ENCODE measurements around the gene ST3GAL3. TPM values are rescaled to one million over a fixed set of nuclear protein-coding genes. Genes with fewer than 3 reads are reported as not detected.

Gene ST3GAL3
- total RNA-seq, 1 experiment from 2014 or later = 19.3 TPM

DNA sequence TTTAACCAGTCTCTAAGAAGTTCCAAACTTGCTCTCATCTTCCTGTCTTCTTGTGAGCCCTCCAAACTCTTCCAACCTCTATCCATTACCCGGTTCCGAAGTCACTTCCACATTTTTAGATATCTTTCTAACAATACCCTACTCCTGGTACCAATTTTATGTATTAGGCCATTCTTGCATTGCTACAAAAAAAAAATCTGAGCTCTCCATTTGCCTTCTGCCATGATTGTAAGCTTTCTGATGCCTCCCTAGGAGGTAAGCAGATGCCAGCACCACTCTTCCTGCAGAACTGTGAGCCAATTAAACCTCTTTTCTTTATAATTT lies 134.8 kb downstream of the ST3GAL3 start:
- Histone ChIP-seq H2AFZ (no peak overlapping the region), H3K79me2 (ENCODE audit: low read depth) (no peaks in the 10 kb centered on the region), H3K9me2 (ENCODE audit: insufficient read depth) (no peaks in the 10 kb centered on the region), H4K20me1 (ENCODE audit: insufficient read depth) (no peaks in the 10 kb centered on the region), H3K4me3 (no peak overlapping the region), H3K36me3 (ENCODE audit: low read depth) (0 out of 2 replicates have a peak, but pooled peaks cover 7% of the 10 kb centered on the region), H3F3A (ENCODE audit: insufficient read depth, low read depth) (peaks cover 4% of the 10 kb centered on the region; the same call in 1 of the 2 replicates), H3K27ac (no peak overlapping the region), H3K9me3 (ENCODE audit: insufficient read depth, low read depth) (peaks cover 7% of the 10 kb centered on the region), H3K4me1 (replicated peaks; ENCODE audit: insufficient read depth) (peaks cover 8% of the 10 kb centered on the region), H3K27me3 (ENCODE audit: insufficient read depth, low read depth) (no peaks in the 10 kb centered on the region), H3K4me2 (no peak overlapping the region)
- POLR2A ChIA-PET (ENCODE audit: unreplicated experiment) = no interaction called here
- TF ChIP-seq EZH2 (IDR thresholded peaks at IDR 0.05; ENCODE audit: low read depth) = no peak
- TF ChIP-seq, protein P1, sequence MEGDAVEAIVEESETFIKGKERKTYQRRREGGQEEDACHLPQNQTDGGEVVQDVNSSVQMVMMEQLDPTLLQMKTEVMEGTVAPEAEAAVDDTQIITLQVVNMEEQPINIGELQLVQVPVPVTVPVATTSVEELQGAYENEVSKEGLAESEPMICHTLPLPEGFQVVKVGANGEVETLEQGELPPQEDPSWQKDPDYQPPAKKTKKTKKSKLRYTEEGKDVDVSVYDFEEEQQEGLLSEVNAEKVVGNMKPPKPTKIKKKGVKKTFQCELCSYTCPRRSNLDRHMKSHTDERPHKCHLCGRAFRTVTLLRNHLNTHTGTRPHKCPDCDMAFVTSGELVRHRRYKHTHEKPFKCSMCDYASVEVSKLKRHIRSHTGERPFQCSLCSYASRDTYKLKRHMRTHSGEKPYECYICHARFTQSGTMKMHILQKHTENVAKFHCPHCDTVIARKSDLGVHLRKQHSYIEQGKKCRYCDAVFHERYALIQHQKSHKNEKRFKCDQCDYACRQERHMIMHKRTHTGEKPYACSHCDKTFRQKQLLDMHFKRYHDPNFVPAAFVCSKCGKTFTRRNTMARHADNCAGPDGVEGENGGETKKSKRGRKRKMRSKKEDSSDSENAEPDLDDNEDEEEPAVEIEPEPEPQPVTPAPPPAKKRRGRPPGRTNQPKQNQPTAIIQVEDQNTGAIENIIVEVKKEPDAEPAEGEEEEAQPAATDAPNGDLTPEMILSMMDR (conservative IDR thresholded peaks at IDR 0.05) = no peak
- DNase-seq = no peak
- CTCF ChIA-PET = no interaction called here
- intact Hi-C loops (cut with micrococcal nuclease; ENCODE audit: unreplicated experiment) = no loop called here
- BruUV-seq (replicated peaks) = no TSS peak

DNA sequence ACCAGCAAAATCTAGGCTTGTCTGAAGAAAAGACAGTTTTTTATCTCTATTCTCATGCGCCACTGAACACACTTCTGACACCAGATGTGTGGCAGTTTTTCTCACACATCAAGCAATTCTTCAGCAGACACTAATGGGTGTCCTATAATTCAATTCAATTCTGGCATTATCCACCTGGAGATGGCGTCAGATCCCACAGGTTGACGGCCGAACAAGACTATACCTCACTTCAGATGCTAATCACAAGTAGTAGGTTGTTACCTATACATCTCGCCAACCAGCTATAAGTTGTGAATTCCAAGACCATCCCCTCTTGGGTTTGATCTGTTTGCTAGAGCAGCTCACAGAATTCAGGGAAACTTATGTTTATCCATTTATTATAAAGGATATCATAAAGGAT lies 136.3 kb downstream of the ST3GAL3 start:
- POLR2A ChIA-PET (ENCODE audit: unreplicated experiment) = no interaction called here
- CTCF ChIA-PET = no interaction called here
- intact Hi-C loops (cut with micrococcal nuclease; ENCODE audit: unreplicated experiment) = no loop called here
- H3K4me1 ChIP-seq (replicated peaks; ENCODE audit: insufficient read depth) = peaks cover 12% of the 10 kb centered on the region
- H3K27ac ChIP-seq = no peak overlapping the region
- H4K20me1 ChIP-seq (ENCODE audit: insufficient read depth) = no peaks in the 10 kb centered on the region
- H2AFZ ChIP-seq = no peak overlapping the region
- no peaks in the 10 kb centered on the region for H3K27me3 ChIP-seq (ENCODE audit: insufficient read depth, low read depth)
- BruUV-seq (replicated peaks) = no TSS peak
- no peak overlapping the region for H3K4me2 ChIP-seq
- no peaks in the 10 kb centered on the region for H3K79me2 ChIP-seq (ENCODE audit: low read depth)
- H3K36me3 ChIP-seq (ENCODE audit: low read depth) = 0 out of 2 replicates have a peak, but pooled peaks cover 7% of the 10 kb centered on the region
- TF ChIP-seq EZH2 (IDR thresholded peaks at IDR 0.05; ENCODE audit: low read depth) = no peak
- TF ChIP-seq, protein P1 (conservative IDR thresholded peaks at IDR 0.05) = no peak
- no peak overlapping the region for H3K4me3 ChIP-seq
- no peak for DNase-seq
- peaks cover 12% of the 10 kb centered on the region; the same call in 1 of the 2 replicates for H3F3A ChIP-seq (ENCODE audit: insufficient read depth, low read depth)
- no peaks in the 10 kb centered on the region for H3K9me2 ChIP-seq (ENCODE audit: insufficient read depth)
- H3K9me3 ChIP-seq (ENCODE audit: insufficient read depth, low read depth) = peaks cover 7% of the 10 kb centered on the region

DNA sequence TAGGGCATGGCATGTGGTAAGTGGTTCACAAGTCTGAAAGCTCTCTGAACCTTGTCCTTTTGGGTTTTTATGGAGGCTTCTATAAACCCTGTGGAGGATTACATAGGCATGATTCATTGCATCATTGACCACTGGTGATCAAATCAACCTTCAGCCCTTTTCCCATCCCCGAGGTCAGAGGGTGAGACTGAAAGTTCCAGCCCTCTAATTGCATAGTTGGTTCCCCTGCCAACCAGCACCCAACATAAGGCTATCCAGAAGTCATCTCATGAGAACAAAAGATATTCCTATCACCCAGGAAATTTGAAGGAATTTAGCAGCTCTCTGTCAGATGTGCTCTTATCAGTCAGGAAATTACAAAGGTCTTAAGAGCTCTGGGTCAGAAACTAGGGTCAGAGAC lies 136.8 kb downstream of the ST3GAL3 start:
- POLR2A ChIA-PET (ENCODE audit: unreplicated experiment) = no interaction called here
- CTCF ChIA-PET = no interaction called here
- Histone ChIP-seq H4K20me1 (ENCODE audit: insufficient read depth) (no peaks in the 10 kb centered on the region), H3K27ac (no peak overlapping the region), H3K4me1 (replicated peaks; ENCODE audit: insufficient read depth) (peaks cover 12% of the 10 kb centered on the region), H3K4me2 (no peak overlapping the region), H3K4me3 (no peak overlapping the region), H3K36me3 (ENCODE audit: low read depth) (0 out of 2 replicates have a peak, but pooled peaks cover 7% of the 10 kb centered on the region), H3K9me3 (ENCODE audit: insufficient read depth, low read depth) (peaks cover 7% of the 10 kb centered on the region), H3K27me3 (ENCODE audit: insufficient read depth, low read depth) (no peaks in the 10 kb centered on the region), H3K79me2 (ENCODE audit: low read depth) (no peaks in the 10 kb centered on the region), H2AFZ (no peak overlapping the region), H3K9me2 (ENCODE audit: insufficient read depth) (no peaks in the 10 kb centered on the region), H3F3A (ENCODE audit: insufficient read depth, low read depth) (peaks cover 12% of the 10 kb centered on the region; the same call in 1 of the 2 replicates)
- TF ChIP-seq EZH2 (IDR thresholded peaks at IDR 0.05; ENCODE audit: low read depth) = no peak
- TF ChIP-seq, protein P1 (conservative IDR thresholded peaks at IDR 0.05) = no peak
- BruUV-seq (replicated peaks) = no TSS peak
- no peak for DNase-seq
- intact Hi-C loops (cut with micrococcal nuclease; ENCODE audit: unreplicated experiment) = no loop called here

All from PC-9 (cell line).